NK-92 treated with Interleukin-12 subunit alpha and Interleukin-12 subunit beta, amount 100 ng/mL, for 24 hours (cell line): Measurements from ENCODE around the gene FMOD.

Experiments
- DNase-seq: peaks from one replicate; lab custom pipeline; 2025; lab: John Stamatoyannopoulos, UW

Gene FMOD

GRCh38 chr1:203360547-203361185, 9.7 kb upstream of the FMOD start:
- DNase-seq, result no peak

- DNase-seq, result no peak
These were observed 8.2 kb upstream of the FMOD start for GRCh38 chr1:203359010-203359571.

- DNase-seq, result no peak
These were observed 3.3 kb upstream of the FMOD start for GRCh38 chr1:203354246-203354645.

GRCh38 chr1:203353486-203353885, 2.6 kb upstream of the FMOD start:
- no peak for DNase-seq

GRCh38 chr1:203349773-203350524, 973 bp downstream of the FMOD start:
- no peak for DNase-seq

GRCh38 chr1:203349166-203349565, 1.8 kb downstream of the FMOD start:
- no peak for DNase-seq

- no peak for DNase-seq
These were observed 4.2 kb downstream of the FMOD start for GRCh38 chr1:203346769-203347102.

- no peak for DNase-seq
These were observed 4.7 kb downstream of the FMOD start for GRCh38 chr1:203346060-203346768.

- DNase-seq, result no peak
These were observed 6.8 kb downstream of the FMOD start for GRCh38 chr1:203343956-203344754.

- DNase-seq, result no peak
These were observed 8.6 kb downstream of the FMOD start for GRCh38 chr1:203342192-203342940.

GRCh38 chr1:203340112-203340790, 10.7 kb downstream of the FMOD start:
- peak; percentile 29 for DNase-seq

GRCh38 chr1:203338335-203339036, 12.4 kb downstream of the FMOD start:
- peak; percentile 27 for DNase-seq

- no peak for DNase-seq
These were observed 14.8 kb downstream of the FMOD start for GRCh38 chr1:203336097-203336496.

- no peak for DNase-seq
These were observed 15.4 kb downstream of the FMOD start for GRCh38 chr1:203335503-203335902.

- DNase-seq, result no peak
These were observed 19.7 kb downstream of the FMOD start for GRCh38 chr1:203331224-203331623.

GRCh38 chr1:203328714-203329122, 22.2 kb downstream of the FMOD start:
- no peak for DNase-seq

- peak; percentile 83 for DNase-seq
These were observed 23.1 kb downstream of the FMOD start for GRCh38 chr1:203327684-203328457.

- DNase-seq, result peak; percentile 94
These were observed 23.9 kb downstream of the FMOD start for GRCh38 chr1:203326830-203327683.
